Activated CD4-positive, alpha-beta T cell treated with anti-CD3 and anti-CD28 coated beads, Interleukin-2, amount 10 ng/mL, durations not matched to agents 7 days and 5 days (primary cell): ENCODE data around the gene ZNF200. TPM values are rescaled to one million over a fixed set of nuclear protein-coding genes. Genes with fewer than 3 reads are reported as not detected.

Experiments used
- CTCF ChIA-PET: fragments of 350-600 bp; sonication (Branson Sonifier 250); formaldehyde crosslinking; loops from one replicate; lab custom pipeline; 2021; ENCODE audit warnings: antibody characterized with exemption; lab: Charles Lee
- POLR2A ChIA-PET: fragments of 350-600 bp; sonication (Branson Sonifier 250); formaldehyde crosslinking; loops from one replicate; lab custom pipeline; 2021; ENCODE audit warnings: antibody characterized with exemption; lab: Charles Lee
- DNase-seq: peaks from one replicate; pipeline ENCODE4 v3.0.0-alpha.2; 2020
- H3K27ac Mint-ChIP-seq: one replicate; pipeline ENCODE4 v1.8.0; 2021; ENCODE audit warnings: mild to moderate bottlenecking, moderate library complexity, mixed read lengths
- H3K27me3 Mint-ChIP-seq: one replicate; pipeline ENCODE4 v1.8.0; 2021; ENCODE audit warnings: mixed read lengths
- H3K36me3 Mint-ChIP-seq: one replicate; pipeline ENCODE4 v1.8.0; 2021; ENCODE audit warnings: low read depth, mixed read lengths
- H3K4me1 Mint-ChIP-seq: one replicate; pipeline ENCODE4 v1.8.0; 2021; ENCODE audit warnings: mixed read lengths
- H3K4me3 Mint-ChIP-seq: one replicate; pipeline ENCODE4 v1.8.0; 2021; ENCODE audit warnings: mild to moderate bottlenecking, moderate library complexity, mixed read lengths
- H3K9me3 Mint-ChIP-seq: one replicate; pipeline ENCODE4 v1.8.0; 2021; ENCODE audit warnings: mixed read lengths
- total RNA-seq, 2 experiments: library from RNA; stranded (reverse); gene quantifications; one replicate each; pipeline ENCODE4 v1.2.3, GENCODE V29; 2021

Gene ZNF200
- total RNA-seq, 2 experiments from 2014 or later = 11.7 to 12.1 TPM

DNA sequence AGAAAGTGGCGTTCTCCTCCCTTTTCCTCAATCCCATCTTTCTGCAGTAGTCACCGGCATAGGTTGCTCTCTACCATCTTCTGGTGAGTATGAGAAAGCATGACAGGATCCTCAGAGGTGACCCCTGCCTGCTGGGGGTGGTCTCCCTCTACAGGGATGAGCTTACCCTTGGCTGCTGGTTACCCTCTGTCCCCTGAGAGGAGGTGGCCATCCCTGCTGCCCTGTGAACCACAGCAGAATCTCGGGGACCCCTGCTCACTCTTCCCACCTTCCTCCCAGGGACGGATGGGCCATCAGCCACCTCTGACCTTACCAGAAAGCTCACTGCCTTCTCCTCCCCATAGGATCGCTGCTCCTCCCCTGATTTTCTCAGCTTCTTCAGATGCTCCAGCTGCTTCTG lies 13.6 kb upstream of the ZNF200 start:
- Mint-ChIP-seq H3K4me1 (no peaks in the 10 kb centered on the region), H3K4me3 (no peak overlapping the region), H3K36me3 (no peaks in the 10 kb centered on the region), H3K9me3 (no peaks in the 10 kb centered on the region), H3K27me3 (peaks cover 2% of the 10 kb centered on the region), H3K27ac (no peak overlapping the region)
- POLR2A ChIA-PET = no interaction called here
- DNase-seq = no peak
- CTCF ChIA-PET = interaction anchor here (0.5 kb wide), 1 partner anchor 49 kb away, joined by 4 read pairs; no protein-coding TSS in a partner anchor

DNA sequence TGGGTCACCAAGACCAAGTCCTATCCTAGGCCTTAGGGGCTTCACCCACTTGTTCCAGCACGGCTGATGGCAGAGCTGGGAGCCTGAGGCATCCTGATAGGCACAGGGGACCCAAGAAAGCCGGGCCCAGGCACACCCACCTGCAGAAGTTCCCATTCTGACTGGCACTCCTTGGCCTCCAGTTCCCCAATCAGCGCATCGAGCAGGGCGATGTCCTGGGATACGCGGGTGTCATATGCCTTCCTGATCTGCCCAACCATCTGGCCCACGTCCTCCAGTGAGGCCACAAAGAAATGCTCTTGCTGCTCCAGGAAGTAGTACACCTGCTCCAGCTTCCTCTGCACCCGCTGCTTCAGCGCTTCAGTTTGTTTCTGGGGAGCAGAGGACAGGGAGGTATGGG lies 11.9 kb upstream of the ZNF200 start:
- DNase-seq = no peak
- H3K27me3 Mint-ChIP-seq = peaks cover 2% of the 10 kb centered on the region
- H3K27ac Mint-ChIP-seq = no peak overlapping the region
- ChIA-PET POLR2A (no interaction called here), CTCF (interaction anchor here (1.4 kb wide), 1 partner anchor 19 kb away, joined by 3 read pairs; no protein-coding TSS in a partner anchor)
- no peaks in the 10 kb centered on the region for H3K9me3 Mint-ChIP-seq
- H3K36me3 Mint-ChIP-seq = no peaks in the 10 kb centered on the region
- no peaks in the 10 kb centered on the region for H3K4me1 Mint-ChIP-seq
- H3K4me3 Mint-ChIP-seq = no peak overlapping the region

DNA sequence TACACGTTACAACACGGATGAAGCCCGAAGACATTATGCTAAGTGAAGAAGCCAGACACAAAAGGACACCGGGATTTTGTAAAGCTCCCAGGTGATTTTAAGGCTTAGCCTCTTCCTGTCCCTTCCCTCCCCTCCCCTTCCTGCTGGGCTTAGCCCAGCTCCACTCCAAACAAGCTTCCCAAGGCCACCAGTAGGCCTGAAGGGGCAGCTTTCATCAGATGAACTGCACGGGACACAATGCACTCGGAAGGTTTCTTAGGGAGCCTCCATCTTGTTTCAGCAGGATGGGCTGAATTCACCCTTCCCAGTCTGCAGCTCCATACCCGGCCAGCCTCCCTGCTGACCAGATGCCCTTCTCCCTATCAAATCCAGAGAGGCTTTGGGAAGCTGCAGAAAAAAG lies 11.0 kb upstream of the ZNF200 start:
- H3K4me3 Mint-ChIP-seq = no peak overlapping the region

DNA sequence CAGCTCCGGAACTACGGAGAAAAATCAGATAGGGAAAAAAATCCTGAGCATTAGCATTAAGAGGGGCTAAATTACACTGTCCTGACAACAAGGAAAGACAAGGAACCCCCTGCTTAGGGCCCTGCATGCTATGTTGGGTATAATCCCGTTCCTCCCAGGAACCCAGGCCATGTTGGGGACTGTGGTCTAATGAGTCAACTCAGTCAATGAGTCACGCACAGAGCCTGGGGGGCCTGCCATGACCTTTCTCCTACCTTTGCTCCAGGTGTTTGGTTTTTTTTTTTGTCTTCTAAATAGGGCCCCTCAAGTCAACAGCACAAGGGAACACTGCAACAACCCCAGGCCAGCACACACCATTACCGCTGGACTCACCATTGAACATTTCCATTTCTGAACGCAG lies 8.9 kb upstream of the ZNF200 start:
- Mint-ChIP-seq H3K27ac (no peak overlapping the region), H3K27me3 (no peaks in the 10 kb centered on the region), H3K9me3 (no peaks in the 10 kb centered on the region), H3K4me3 (no peak overlapping the region), H3K36me3 (no peaks in the 10 kb centered on the region), H3K4me1 (no peaks in the 10 kb centered on the region)
- ChIA-PET CTCF (interaction anchor here (1.1 kb wide), 1 partner anchor 14 kb away, joined by 3 read pairs; no protein-coding TSS in a partner anchor), POLR2A (no interaction called here)
- DNase-seq = no peak

More for the DNA sequence above, 11.0 kb upstream of the ZNF200 start:
- no peaks in the 10 kb centered on the region for H3K9me3 Mint-ChIP-seq
- POLR2A ChIA-PET = no interaction called here
- CTCF ChIA-PET = interaction anchor here (0.5 to 1.4 kb wide), 2 partner anchors 20 to 380 kb away, joined by 3 read pairs; no protein-coding TSS in a partner anchor
- no peak overlapping the region for H3K27ac Mint-ChIP-seq
- DNase-seq = no peak
- no peaks in the 10 kb centered on the region for H3K4me1 Mint-ChIP-seq
- H3K36me3 Mint-ChIP-seq = no peaks in the 10 kb centered on the region
- H3K27me3 Mint-ChIP-seq = peaks cover 1% of the 10 kb centered on the region

DNA sequence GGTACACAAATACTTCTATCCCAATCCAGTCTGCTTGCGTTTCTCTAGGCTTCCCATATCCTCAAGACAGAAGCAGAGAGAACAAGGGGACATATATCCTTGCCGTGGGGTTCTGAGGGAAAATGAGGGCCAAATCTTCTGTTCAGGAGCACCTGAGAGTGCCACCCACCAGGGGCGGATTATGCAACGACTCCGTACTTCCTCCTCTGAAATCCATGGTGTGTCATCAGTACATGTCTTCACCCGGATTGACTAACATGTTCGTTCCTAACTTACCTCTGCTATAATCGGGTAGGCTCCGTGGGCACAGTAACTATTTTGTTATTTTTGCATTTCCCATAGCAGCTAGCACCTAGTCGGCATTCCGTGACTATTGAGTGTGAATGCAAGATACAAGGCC lies 7.8 kb upstream of the ZNF200 start:
- POLR2A ChIA-PET = no interaction called here
- Mint-ChIP-seq H3K4me1 (no peaks in the 10 kb centered on the region), H3K9me3 (peaks cover 2% of the 10 kb centered on the region), H3K27me3 (no peaks in the 10 kb centered on the region), H3K4me3 (no peak overlapping the region), H3K27ac (no peak overlapping the region), H3K36me3 (no peaks in the 10 kb centered on the region)
- CTCF ChIA-PET = no interaction called here
- no peak for DNase-seq

DNA sequence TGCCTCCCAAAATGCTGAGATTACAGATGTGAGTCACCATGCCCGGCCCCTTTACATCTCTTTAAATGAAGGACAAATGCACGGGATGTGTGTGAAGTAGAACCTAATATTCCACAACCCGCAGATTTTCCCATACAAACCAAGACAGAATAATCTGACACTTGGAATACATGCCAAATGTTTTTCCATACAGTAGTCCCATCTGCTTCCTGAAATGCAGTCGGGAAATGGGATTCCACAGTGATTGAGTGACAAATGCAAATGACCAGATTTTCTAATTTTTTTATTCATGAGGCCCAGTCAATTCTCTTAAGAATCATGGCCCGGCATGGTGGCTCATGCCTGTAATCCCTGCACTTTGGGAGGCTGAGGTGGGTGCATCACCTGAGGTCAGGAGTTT lies 6.8 kb upstream of the ZNF200 start:
- CTCF ChIA-PET = no interaction called here
- H3K27me3 Mint-ChIP-seq = no peaks in the 10 kb centered on the region
- H3K36me3 Mint-ChIP-seq = no peaks in the 10 kb centered on the region
- DNase-seq = no peak
- H3K4me1 Mint-ChIP-seq = no peaks in the 10 kb centered on the region
- H3K9me3 Mint-ChIP-seq = peaks cover 3% of the 10 kb centered on the region
- no peak overlapping the region for H3K27ac Mint-ChIP-seq
- POLR2A ChIA-PET = no interaction called here
- no peak overlapping the region for H3K4me3 Mint-ChIP-seq

DNA sequence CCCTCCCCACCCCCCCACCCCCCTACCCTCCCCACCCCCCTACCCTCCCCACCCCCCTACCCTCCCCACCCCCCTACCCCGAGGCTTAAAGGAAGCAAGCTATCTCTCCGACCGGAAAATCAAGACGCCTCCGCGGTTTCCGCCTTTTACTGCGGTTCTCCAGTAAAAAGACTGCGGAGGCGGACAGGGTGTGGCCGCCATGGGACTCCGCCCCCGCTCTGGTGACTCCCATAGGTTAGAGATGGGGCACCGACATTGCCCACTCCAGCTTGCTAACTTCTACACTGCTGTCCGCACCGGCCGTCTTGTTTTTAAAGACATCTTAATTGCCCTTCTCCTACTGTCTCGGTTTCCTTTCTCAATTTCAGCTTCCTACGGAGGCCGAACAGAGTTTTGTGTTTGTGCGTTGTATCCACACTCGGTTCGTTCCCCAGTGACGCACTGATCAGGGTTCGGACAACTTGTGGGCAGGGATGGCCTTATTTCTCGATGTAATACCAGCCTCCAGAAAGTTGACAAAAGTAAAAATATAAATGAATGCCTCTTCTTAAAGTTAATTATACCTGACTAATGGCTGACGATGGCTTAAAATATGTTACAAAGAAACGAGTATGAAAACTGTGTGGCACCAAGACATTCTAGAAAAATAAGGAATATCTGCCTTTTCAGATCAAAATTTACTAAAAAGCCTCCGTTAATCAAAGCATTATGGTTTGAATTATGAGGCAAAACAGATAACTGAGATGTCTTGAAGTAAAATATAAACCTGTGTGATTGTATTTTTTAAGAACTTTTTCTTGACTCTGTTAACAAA lies 1.1 kb upstream of the ZNF200 start:
- peak overlapping the region; percentile 76 for H3K27ac Mint-ChIP-seq
- H3K9me3 Mint-ChIP-seq = peaks cover 26% of the 10 kb centered on the region
- ChIA-PET POLR2A (no interaction called here), CTCF (interaction anchor here (1.1 kb wide), 1 partner anchor 15 kb away, joined by 3 read pairs; no protein-coding TSS in a partner anchor)
- H3K36me3 Mint-ChIP-seq = peaks cover 37% of the 10 kb centered on the region
- peak overlapping the region; percentile 68 for H3K4me3 Mint-ChIP-seq
- H3K27me3 Mint-ChIP-seq = no peaks in the 10 kb centered on the region
- peak; percentile 40 for DNase-seq
- peaks cover 29% of the 10 kb centered on the region for H3K4me1 Mint-ChIP-seq

DNA sequence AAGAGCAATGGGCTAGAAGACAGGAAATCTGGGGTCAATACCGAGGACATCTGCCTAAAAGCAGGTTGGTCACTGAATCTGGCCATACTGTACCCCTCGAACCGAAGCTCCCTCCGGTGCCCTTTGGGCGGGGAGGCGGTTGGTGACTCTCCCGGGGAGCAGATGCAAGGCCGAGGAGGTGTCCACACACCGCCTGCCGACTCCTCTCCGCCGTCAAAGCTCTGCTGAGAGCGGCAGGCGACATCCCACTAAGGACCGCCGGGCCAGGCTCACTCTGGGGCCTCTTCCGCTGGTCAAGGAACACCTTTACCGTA lies 458 bp downstream of the ZNF200 start:
- peak overlapping the region; percentile 97 for H3K27ac Mint-ChIP-seq
- DNase-seq = no peak
- peak overlapping the region; percentile 85 for H3K4me3 Mint-ChIP-seq
- H3K9me3 Mint-ChIP-seq = peaks cover 37% of the 10 kb centered on the region
- CTCF ChIA-PET = interaction anchor here (0.5 to 2.8 kb wide), 3 partner anchors 61 to 76 kb away, joined by 3 to 9 read pairs (median 3); no protein-coding TSS in a partner anchor
- H3K4me1 Mint-ChIP-seq = peaks cover 31% of the 10 kb centered on the region
- H3K27me3 Mint-ChIP-seq = no peaks in the 10 kb centered on the region
- peaks cover 51% of the 10 kb centered on the region for H3K36me3 Mint-ChIP-seq
- POLR2A ChIA-PET = interaction anchor here (0.5 kb wide), 1 partner anchor 45 kb away, joined by 5 read pairs; no protein-coding TSS in a partner anchor

DNA sequence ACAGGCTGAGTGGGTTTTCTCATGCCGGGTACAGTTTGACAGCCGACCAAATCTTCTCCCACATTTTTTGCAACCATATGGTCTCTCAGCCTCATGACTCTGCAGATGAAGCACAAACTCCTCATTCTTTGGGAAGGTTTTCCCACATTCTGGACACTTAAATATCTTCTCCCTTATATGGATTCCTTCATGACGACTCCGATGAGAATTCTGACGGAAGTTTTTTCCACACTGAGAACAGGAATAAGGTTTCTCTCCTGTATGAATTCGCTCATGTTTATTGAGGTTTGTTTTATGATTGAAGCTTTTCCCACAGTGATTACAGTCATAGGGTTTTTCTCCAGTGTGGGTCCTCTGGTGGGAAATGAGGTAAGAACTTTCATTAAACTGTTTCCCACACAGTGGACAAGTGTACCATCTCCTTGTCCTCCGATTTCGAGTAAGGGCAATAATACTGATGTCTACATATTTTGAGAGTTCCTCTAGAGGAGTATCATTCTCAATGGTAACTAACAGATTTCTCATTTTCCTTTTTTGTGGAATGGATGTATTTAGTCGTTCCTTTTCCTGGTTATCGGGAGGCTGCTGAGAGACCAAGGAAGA lies 10.9 kb downstream of the ZNF200 start:
- ChIA-PET CTCF (interaction anchor here (0.5 kb wide), 1 partner anchor 34 kb away, joined by 3 read pairs; no protein-coding TSS in a partner anchor), POLR2A (no interaction called here)
- Mint-ChIP-seq H3K4me3 (no peak overlapping the region), H3K27me3 (no peaks in the 10 kb centered on the region), H3K9me3 (peaks cover 55% of the 10 kb centered on the region), H3K4me1 (no peaks in the 10 kb centered on the region), H3K36me3 (peaks cover 73% of the 10 kb centered on the region), H3K27ac (no peak overlapping the region)
- no peak for DNase-seq

DNA sequence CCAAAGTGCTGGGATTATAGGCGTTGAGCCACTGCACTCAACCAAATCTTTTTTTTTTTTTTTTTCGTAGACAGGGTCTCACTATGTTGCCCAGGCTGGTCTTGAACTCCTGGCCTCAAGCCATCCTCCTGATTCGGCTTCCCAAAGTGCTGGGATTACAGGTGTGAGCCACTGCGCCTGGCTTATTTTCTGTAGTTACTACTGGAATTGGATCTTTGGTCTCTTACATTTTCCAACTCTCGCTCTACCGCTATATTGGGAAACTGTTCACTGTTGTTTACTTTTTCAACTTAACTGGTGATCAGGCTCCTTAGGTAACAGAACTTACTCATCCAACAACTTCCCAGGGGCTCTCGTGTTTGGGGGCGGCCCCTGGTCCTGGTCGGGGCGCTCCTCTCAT lies 14.1 kb downstream of the ZNF200 start:
- Mint-ChIP-seq H3K9me3 (peaks cover 54% of the 10 kb centered on the region), H3K27me3 (no peaks in the 10 kb centered on the region), H3K36me3 (peaks cover 64% of the 10 kb centered on the region), H3K4me3 (no peak overlapping the region), H3K27ac (no peak overlapping the region), H3K4me1 (peaks cover 17% of the 10 kb centered on the region)
- ChIA-PET CTCF (no interaction called here), POLR2A (no interaction called here)
- no peak for DNase-seq

DNA sequence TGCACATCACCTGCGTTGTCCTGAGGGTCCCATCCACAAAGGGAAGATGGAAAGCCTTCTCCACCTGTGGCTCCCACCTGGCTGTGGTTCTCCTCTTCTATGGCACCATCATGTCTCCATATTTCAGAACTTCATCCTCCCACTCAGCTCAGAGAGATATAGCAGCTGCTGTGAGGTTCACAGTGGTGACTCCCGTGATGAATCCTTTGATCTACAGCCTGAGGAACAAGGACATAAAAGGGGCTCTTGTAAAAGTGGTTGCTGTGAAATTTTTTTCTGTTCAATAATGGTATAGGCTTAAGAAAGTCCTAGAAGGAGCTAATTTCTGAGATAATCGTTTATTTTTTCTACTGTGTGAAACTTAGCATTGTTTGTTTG lies 18.7 kb downstream of the ZNF200 start:
- no peaks in the 10 kb centered on the region for H3K27me3 Mint-ChIP-seq
- H3K9me3 Mint-ChIP-seq = peaks cover 44% of the 10 kb centered on the region
- peaks cover 42% of the 10 kb centered on the region for H3K4me1 Mint-ChIP-seq
- ChIA-PET CTCF (interaction anchor here (0.7 kb wide), 1 partner anchor 99 kb away, joined by 9 read pairs; no protein-coding TSS in a partner anchor), POLR2A (no interaction called here)
- no peak for DNase-seq
- H3K4me3 Mint-ChIP-seq = peak overlapping the region; percentile 38
- H3K36me3 Mint-ChIP-seq = peaks cover 48% of the 10 kb centered on the region
- H3K27ac Mint-ChIP-seq = peak overlapping the region; percentile 98

DNA sequence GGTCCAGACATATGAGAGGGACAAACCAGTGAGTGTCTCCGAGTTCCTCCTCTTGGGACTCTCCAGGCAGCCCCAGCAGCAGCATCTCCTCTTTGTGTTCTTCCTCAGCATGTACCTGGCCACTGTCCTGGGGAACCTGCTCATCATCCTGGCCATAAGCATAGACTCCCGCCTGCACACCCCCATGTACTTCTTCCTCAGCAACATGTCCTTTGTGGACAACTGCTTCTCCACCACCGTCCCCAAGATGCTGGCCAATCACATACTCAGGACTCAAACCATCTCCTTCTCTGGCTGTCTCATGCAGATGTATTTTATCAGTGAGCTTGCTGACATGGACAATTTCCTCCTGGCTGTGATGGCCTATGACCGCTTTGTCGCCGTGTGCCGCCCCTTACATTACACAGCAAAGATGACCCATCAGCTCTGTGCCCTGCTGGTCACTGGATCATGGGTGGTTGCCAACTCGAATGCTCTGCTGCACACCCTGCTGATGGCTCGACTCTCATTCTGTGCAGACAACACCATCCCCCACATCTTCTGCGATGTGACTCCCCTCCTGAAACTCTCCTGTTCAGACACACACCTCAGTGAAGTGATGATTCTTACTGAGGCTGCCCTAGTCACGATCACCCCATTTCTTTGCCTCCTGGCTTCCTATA lies 19.2 kb downstream of the ZNF200 start:
- DNase-seq = no peak
- Mint-ChIP-seq H3K36me3 (peaks cover 46% of the 10 kb centered on the region), H3K27ac (peak overlapping the region; percentile 98), H3K27me3 (no peaks in the 10 kb centered on the region), H3K4me3 (peak overlapping the region; percentile 38), H3K9me3 (peaks cover 42% of the 10 kb centered on the region), H3K4me1 (peaks cover 42% of the 10 kb centered on the region)
- CTCF ChIA-PET = interaction anchor here (0.6 to 0.7 kb wide), 2 partner anchors 28 to 99 kb away, joined by 7 to 9 read pairs; no protein-coding TSS in a partner anchor
- POLR2A ChIA-PET = interaction anchor here (1.4 kb wide), 1 partner anchor 49 kb away, joined by 4 read pairs; no protein-coding TSS in a partner anchor
